ENCODE results near the gene TMEM266.

The TMEM266 gene

DNA sequence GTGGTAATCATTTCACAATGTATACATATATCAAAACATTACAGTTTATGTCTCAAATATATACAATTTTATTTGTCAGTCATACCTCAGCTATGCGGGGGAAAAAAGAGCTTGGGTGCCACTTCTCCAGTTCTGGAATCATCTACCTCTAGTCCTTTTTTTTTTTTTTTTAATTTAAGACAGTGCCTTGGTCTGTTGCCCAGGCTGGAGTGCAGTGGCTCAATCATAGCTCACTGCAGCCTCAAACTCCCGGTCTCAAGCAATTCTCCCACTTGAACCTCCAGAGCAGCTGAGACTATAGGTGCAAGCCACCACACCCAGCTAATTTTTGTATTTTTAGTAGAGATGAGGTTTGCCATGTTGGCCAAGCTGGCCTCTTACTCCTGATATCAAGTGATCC lies 67.4 kb downstream of the TMEM266 start:
- Mint-ChIP-seq H3K36me3 (no peaks in the 10 kb centered on the region), H3K27ac (no peak overlapping the region), H3K4me1 (no peaks in the 10 kb centered on the region), H3K9me3 (peaks cover 0 to 1% of the 10 kb centered on the region in 2 donors), H3K4me3 (no peak overlapping the region), H3K27me3 (peaks cover 20 to 32% of the 10 kb centered on the region in 2 donors)
- no peak for ATAC-seq (replicated peaks)
- DNase-seq = no peak

DNA sequence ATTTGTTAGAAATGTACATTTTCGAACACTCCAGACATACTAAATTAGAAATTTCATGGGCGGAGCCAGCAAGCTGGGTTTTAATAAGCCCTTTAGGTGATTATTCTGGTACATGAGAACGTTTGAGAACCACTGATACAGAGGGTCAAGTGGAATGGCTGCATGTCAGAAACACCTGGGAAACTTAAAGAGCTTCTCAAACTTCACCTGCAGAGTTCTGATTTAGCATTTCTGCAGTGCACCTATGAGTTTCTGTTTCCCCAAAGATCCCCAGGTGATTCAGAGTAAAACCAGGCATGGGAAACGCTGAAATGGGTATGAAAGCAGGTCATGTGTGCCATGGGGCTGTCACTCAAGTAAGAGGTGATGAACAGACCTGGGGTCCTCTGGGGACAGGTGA lies 68.1 kb downstream of the TMEM266 start:
- Mint-ChIP-seq H3K4me1 (no peaks in the 10 kb centered on the region), H3K4me3 (no peak overlapping the region)

DNA sequence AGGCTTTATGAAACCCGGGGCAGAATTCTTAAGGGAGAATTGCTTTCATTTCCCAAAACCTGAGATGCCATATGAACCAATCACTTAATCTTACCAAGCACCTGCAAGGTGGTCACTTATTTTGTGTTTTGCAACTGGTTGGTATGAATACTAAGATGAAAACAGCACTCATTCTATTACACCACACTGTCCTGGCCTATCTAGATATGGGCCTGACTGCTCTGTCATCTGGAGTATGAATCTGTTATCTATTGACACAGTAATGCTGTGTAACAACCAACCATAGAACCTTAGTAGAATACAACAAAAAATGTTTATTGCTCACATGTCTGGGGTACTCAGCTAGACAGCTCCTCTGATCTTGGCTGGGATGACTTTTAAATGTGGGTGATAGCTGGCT lies 74.8 kb downstream of the TMEM266 start:
- Mint-ChIP-seq H3K9me3 (no peaks in the 10 kb centered on the region), H3K36me3 (no peaks in the 10 kb centered on the region), H3K27me3 (peaks cover 22 to 45% of the 10 kb centered on the region in 2 donors), H3K4me1 (peaks cover 2 to 4% of the 10 kb centered on the region in 2 donors), H3K4me3 (no peak overlapping the region), H3K27ac (no peak overlapping the region)
- ATAC-seq (replicated peaks) (no peak), DNase-seq (no peak)

More for the DNA sequence above, 68.1 kb downstream of the TMEM266 start:
- Mint-ChIP-seq H3K27ac (no peak overlapping the region), H3K27me3 (peaks cover 20 to 32% of the 10 kb centered on the region in 2 donors), H3K9me3 (peaks cover 0 to 1% of the 10 kb centered on the region in 2 donors), H3K36me3 (no peaks in the 10 kb centered on the region)
- peak in 1 of 2 donors; percentile 27 for ATAC-seq (replicated peaks)
- no peak for DNase-seq

DNA sequence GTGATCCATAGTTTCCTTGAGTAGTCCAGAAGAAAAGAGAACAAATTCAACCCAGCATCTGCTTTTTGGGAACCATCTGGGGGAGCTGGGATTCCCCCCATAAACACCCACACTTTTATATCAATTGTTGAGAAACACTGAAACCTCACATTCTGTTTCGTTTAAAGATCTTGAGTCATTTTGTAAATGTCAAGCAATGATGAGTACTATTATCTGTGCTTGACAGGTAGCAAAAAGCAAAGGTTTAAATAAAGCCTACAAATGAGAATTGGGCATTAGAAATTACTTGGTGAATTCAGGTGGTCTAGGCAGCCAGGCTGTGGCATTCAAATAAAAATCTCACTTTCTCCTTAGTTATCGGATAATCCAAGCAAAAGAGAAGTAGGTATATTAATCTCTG lies 75.7 kb downstream of the TMEM266 start:
- Mint-ChIP-seq H3K4me3 (no peak overlapping the region), H3K27ac (no peak overlapping the region), H3K36me3 (no peaks in the 10 kb centered on the region), H3K4me1 (peaks cover 2 to 11% of the 10 kb centered on the region in 2 donors), H3K9me3 (no peaks in the 10 kb centered on the region), H3K27me3 (peaks cover 16 to 39% of the 10 kb centered on the region in 2 donors)
- ATAC-seq (replicated peaks) (peak in 1 of 2 donors; percentile 30), DNase-seq (no peak)

DNA sequence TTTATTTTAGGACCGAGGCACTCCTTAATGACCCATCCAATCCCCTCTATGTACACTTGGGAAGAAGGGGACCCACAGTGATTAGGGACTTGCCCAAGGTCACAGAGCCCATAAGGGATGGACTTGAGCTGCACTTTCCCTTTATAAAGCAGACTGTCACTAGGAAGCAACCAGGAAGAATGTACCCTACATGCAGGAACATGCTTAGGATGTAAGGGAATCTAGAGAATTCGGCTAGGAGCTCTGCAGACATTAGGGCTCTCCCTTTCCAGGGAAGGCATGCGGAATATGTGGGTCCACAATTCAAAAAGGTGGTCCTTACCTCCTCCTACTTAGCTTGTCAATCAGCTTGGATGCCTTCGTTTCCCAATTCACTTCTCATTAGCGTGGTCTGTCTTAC lies 78.7 kb downstream of the TMEM266 start:
- peaks cover 21 to 50% of the 10 kb centered on the region in 2 donors for H3K27me3 Mint-ChIP-seq
- H3K27ac Mint-ChIP-seq = no peak overlapping the region
- H3K4me3 Mint-ChIP-seq = no peak overlapping the region
- no peaks in the 10 kb centered on the region for H3K36me3 Mint-ChIP-seq
- H3K4me1 Mint-ChIP-seq = peaks cover 2 to 11% of the 10 kb centered on the region in 2 donors
- DNase-seq (no peak), ATAC-seq (replicated peaks) (no peak)
- H3K9me3 Mint-ChIP-seq = peaks cover 0 to 2% of the 10 kb centered on the region in 2 donors

DNA sequence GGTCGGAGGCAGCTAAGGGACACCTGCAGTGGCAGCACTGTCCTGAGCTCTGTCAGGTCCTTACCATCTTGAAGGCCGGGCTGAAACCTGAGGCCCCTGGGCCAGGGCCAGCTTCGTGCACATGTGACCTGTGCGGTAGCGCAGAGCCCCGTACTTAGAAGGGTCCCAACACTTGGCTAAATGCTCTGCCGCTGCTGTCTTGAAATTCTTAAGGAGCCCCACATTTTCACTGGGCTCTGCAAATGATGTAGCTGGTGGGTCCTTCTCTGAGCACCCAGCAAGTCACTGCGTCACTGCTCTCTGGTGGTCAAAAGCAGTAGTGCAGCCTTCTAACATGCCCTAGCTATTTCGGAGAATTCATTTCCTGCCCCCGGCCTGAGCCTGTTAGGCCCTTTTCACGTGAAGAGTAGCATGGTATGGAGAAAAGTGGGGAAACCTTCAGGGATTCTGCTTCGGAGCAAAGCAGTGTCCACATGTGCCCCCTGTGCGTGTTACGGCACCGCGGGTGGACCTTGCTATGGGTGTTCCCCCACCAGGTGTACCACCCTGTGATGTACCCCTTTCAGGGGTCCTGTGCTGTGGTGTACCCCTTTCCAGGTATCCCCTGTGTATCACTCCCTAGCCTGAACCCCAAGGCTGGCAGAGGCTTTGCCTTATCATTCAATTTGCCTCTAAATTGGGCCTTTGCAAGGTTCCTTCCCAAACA lies 79.7 kb downstream of the TMEM266 start:
- ATAC-seq (replicated peaks) = peak; percentile 91 to 93
- H3K9me3 Mint-ChIP-seq = peaks cover 0 to 2% of the 10 kb centered on the region in 2 donors
- H3K27ac Mint-ChIP-seq = no peak overlapping the region
- peaks cover 2 to 11% of the 10 kb centered on the region in 2 donors for H3K4me1 Mint-ChIP-seq
- peak; percentile 65 for DNase-seq
- H3K27me3 Mint-ChIP-seq = peaks cover 32 to 61% of the 10 kb centered on the region in 2 donors
- H3K4me3 Mint-ChIP-seq = no peak overlapping the region
- H3K36me3 Mint-ChIP-seq = no peaks in the 10 kb centered on the region

DNA sequence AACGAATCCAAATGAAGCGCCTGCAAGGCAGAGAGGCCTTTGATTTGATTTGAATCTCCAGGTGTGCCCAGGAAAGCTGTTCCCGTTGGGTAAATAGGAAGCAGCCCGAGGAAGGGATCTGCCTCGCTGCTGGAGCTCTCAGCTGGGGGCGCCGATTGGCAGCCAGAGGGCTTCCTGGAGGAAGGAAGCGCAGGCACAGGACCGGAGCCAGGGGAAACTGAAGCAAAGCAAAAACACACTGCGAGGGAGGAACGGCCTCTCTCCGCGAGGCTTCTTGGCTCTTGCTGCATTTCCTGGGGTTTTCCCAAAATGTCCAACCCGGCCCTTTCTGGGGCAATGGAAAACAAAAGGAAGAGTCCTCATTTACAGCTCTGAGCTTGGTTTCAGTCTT lies 80.3 kb downstream of the TMEM266 start:
- Mint-ChIP-seq H3K27ac (no peak overlapping the region), H3K4me1 (peaks cover 2 to 11% of the 10 kb centered on the region in 2 donors), H3K9me3 (peaks cover 0 to 2% of the 10 kb centered on the region in 2 donors), H3K27me3 (peaks cover 37 to 61% of the 10 kb centered on the region in 2 donors), H3K4me3 (no peak overlapping the region), H3K36me3 (no peaks in the 10 kb centered on the region)
- DNase-seq = no peak
- no peak for ATAC-seq (replicated peaks)

DNA sequence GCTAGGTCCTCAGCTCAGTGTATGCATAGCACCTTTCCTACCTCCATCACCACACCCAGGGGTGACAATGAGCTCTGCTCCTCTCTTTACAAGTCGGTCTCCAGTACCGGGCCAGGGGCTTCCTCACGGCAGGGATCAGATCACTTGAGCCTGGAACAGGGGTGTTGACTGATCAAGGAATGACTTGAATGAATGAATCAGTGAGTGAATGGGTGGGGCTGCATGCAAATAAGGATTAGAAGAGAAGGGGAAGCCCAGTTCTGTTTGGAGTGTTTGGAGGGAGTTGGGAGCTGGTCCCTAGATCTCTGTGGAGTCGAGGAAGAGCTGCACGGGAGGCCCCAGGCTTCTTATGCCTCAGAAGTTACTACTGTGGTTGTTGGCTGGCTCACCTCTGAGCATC lies 87.0 kb downstream of the TMEM266 start:
- H3K4me1 Mint-ChIP-seq = peaks cover 16 to 23% of the 10 kb centered on the region in 2 donors
- no peak overlapping the region for H3K4me3 Mint-ChIP-seq
- peaks cover 45 to 48% of the 10 kb centered on the region in 2 donors for H3K27me3 Mint-ChIP-seq

DNA sequence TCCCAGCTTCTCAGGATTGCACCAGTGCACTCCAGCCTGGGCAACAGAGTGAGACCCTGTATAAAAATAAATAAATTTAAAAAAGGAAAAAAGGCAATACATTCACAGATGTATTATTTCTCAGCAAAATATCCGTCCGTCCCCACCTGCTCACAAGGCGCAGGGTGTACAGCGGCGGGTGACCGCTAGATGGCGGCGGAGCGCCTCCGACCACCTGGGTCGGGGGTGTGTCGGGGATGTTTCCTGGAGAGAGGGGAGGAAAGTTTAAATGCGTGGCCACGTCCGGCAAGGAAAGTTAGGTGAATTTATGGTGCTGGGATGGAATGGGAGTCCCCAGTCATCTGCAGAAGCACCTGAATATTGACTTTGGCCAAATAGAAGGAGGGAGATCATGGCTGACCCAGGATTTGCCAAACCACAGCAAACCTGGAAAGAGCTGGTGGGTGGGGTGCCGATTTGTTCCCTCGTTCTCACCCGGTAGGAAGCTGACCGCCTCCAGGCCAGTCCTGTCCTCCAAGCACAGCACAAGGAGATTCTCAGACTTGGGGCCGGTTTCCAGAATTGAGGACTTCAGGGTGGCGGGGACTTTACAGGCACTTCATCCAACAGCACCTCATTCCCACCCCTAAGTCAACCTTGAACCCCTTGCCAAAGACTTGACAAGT lies 88.3 kb downstream of the TMEM266 start:
- DNase-seq (peak; percentile 36), ATAC-seq (replicated peaks) (peak; percentile 33 to 56)
- Mint-ChIP-seq H3K27ac (peak overlapping the region; percentile 9), H3K36me3 (no peaks in the 10 kb centered on the region), H3K9me3 (no peaks in the 10 kb centered on the region), H3K27me3 (peaks cover 41% of the 10 kb centered on the region in 2 donors), H3K4me1 (peaks cover 23 to 27% of the 10 kb centered on the region in 2 donors), H3K4me3 (peak overlapping the region; percentile 19 to 28)

More for the DNA sequence above, 87.0 kb downstream of the TMEM266 start:
- H3K36me3 Mint-ChIP-seq = no peaks in the 10 kb centered on the region
- no peak overlapping the region for H3K27ac Mint-ChIP-seq
- no peak for ATAC-seq (replicated peaks)
- no peaks in the 10 kb centered on the region for H3K9me3 Mint-ChIP-seq
- DNase-seq = no peak

DNA sequence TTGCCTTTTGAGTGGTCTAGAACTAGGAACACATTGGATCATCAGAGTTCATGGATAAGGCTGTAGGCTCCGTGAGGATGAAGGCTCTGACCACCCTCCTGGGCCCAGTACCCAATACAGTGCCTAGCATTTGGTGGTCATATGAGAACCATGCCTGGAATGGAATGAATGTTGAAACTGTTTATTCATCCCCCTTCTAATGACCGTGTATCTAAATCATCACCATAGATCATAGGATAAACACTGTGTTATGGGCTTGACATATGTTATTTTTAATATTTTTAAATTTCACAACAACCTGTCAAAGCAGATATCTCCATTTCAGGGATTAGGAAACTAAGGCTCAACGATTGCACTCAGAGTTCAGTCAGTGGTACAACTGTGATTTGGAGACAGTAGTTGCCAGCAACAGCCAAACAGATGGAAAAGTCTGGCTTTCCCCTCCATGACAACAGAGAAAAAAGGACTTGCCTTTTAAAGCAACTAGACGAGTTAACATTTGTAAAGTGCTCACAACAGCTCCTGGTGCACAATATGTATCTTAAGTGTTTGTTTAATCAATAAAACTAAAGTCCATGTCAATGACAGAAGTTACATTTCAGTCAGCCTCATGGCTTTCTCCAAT lies 89.6 kb downstream of the TMEM266 start:
- DNase-seq (no peak), ATAC-seq (replicated peaks) (no peak)
- Mint-ChIP-seq H3K4me1 (peaks cover 27 to 28% of the 10 kb centered on the region in 2 donors), H3K4me3 (no peak overlapping the region), H3K9me3 (no peaks in the 10 kb centered on the region), H3K27me3 (peaks cover 27 to 28% of the 10 kb centered on the region in 2 donors), H3K36me3 (no peaks in the 10 kb centered on the region), H3K27ac (no peak overlapping the region)

DNA sequence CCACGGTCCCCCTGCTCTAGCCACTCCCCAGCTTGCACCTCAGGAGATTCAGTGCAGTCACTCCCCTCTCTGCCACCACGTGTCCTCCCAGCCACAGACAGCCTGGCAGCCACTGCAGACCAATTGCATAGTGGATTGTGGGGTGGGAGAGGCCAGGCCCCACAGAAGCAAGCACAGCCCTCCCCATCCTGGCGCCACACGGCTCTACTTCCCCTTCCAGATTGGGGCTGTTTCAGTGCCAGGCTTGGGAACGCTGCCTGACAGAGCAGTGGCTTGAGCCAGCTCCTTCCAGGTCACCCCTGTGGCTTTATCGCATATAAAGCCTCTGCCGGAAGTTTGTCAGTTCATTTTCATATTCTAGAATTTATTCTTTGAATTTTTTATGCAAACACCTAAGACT lies 90.7 kb downstream of the TMEM266 start:
- Mint-ChIP-seq H3K4me3 (peak overlapping the region; percentile 33 to 67), H3K9me3 (no peaks in the 10 kb centered on the region), H3K36me3 (no peaks in the 10 kb centered on the region), H3K27ac (peak overlapping the region; percentile 57), H3K4me1 (peaks cover 27 to 28% of the 10 kb centered on the region in 2 donors), H3K27me3 (peaks cover 16% of the 10 kb centered on the region in 2 donors)
- no peak for DNase-seq
- ATAC-seq (replicated peaks) = peak; percentile 43 to 45

DNA sequence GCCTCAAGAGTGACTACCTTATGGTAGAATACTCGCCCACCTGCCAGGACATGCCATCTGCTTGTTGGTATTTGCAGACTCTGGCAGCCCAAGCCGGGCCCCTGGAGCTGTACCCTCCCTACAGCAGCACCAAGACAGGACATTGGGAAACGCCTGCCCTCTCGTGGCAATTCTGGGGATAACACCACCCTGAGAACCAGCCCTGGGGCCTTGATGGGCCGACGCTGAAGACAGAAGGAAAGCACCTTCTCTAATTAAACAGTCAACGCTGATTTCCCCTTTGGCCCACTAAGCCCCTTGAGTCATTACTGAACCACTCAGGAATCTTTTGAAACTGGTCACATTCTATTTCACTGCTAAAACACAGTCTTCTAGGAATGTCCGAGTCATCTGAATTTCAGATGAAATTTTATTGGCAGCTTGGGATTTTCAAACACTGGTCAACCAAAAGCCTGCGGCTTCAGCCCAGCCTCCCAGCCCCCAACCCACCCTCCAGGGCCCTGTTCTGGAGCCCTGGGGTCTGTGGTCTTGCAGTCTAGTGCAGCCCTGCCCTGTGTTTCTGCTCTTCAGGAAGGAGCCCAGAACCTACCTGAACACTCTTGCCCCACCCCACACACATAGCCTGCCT lies 91.3 kb downstream of the TMEM266 start:
- DNase-seq (peak; percentile 84), ATAC-seq (replicated peaks) (peak; percentile 88 to 90)
- H3K36me3 Mint-ChIP-seq = no peaks in the 10 kb centered on the region
- no peak overlapping the region for H3K27ac Mint-ChIP-seq
- H3K27me3 Mint-ChIP-seq = peaks cover 10 to 11% of the 10 kb centered on the region in 2 donors
- peaks cover 27 to 28% of the 10 kb centered on the region in 2 donors for H3K4me1 Mint-ChIP-seq
- H3K9me3 Mint-ChIP-seq = no peaks in the 10 kb centered on the region
- H3K4me3 Mint-ChIP-seq = peak overlapping the region; percentile 44 to 67

DNA sequence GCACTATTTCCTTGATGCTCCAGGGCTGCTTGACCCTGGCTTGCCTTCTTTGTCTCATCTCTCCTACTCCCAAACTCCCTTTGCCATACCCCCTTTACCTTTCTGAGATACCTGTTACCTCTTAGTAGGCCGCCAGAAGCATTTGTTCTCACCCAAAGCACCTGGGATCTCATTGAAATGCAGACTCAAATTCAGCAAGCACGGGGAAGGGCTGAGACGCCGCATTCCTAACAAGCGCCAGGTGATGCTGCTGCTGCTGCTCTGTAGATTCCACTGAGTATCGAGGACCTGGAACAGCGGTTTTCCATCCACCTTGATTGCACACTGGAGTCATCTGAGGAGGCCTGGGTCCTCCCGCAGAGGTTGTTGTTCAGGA lies 91.8 kb downstream of the TMEM266 start:
- ATAC-seq (replicated peaks) = no peak
- H3K36me3 Mint-ChIP-seq = no peaks in the 10 kb centered on the region
- H3K27me3 Mint-ChIP-seq = peaks cover 6 to 9% of the 10 kb centered on the region in 2 donors
- no peak for DNase-seq
- no peak overlapping the region for H3K4me3 Mint-ChIP-seq
- H3K9me3 Mint-ChIP-seq = no peaks in the 10 kb centered on the region
- peaks cover 27 to 28% of the 10 kb centered on the region in 2 donors for H3K4me1 Mint-ChIP-seq
- H3K27ac Mint-ChIP-seq = no peak overlapping the region

DNA sequence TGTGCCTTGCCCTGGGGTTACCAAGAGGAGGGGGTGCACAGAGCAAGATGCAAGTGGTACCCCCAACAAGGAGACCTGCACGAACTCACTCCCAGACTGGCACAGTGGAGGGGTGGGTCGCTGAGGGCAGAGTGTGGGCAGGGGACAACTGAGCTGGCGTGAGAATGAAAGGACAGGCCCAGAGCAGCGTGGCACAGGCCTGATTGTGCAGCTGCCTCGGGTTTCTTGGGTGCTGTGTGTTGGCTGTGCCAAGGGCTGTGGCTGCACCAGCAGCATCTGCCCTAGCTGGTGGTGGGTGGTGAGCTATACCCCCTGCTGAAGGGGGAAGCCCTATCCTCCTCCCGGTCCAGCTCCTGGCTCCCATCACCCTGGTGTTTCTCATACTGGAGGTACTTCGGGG lies 92.4 kb downstream of the TMEM266 start:
- no peak overlapping the region for H3K4me3 Mint-ChIP-seq

More for the DNA sequence above, 92.4 kb downstream of the TMEM266 start:
- H3K4me1 Mint-ChIP-seq = peaks cover 27 to 28% of the 10 kb centered on the region in 2 donors
- ATAC-seq (replicated peaks) = no peak
- peaks cover 0 to 4% of the 10 kb centered on the region in 2 donors for H3K27me3 Mint-ChIP-seq
- DNase-seq = no peak
- no peak overlapping the region for H3K27ac Mint-ChIP-seq
- H3K36me3 Mint-ChIP-seq = no peaks in the 10 kb centered on the region
- H3K9me3 Mint-ChIP-seq = no peaks in the 10 kb centered on the region
